Tibial artery (tissue), 4 donors: Measurements from ENCODE around the gene RANBP3.

Experiments
- DNase-seq, 2 donors: peaks; one replicate each; pipeline ENCODE4 v3.0.0-alpha.2; 2019
- H3K27ac ChIP-seq, 2 donors: fragments of 200-600 bp; sonication (generic) in 1 of 2; 1 replicate in 1 of 2; 2 replicates in 1 of 2; pipeline ENCODE4 v1.5.1; 2018 to 2019; ENCODE audit warnings: mild to moderate bottlenecking in 1 of 2
- H3K27me3 ChIP-seq, 2 donors: fragments of 200-600 bp; sonication (generic) in 1 of 2; one replicate each; pipeline versions ENCODE4 v1.5.1 to v1.6.0; 2016 to 2019
- H3K36me3 ChIP-seq, 3 donors: fragments of 200-600 bp; sonication (generic) in 2 of 3; one replicate each; pipeline ENCODE4 v1.5.1; 2016 to 2019; ENCODE audit warnings: mild to moderate bottlenecking in 2 of 3
- H3K4me1 ChIP-seq, 4 donors: fragments of 200-600 bp; sonication (generic) in 2 of 4; 1 replicate in 3 of 4; 2 replicates in 1 of 4; pipeline ENCODE4 v1.5.1; 2016 to 2019
- H3K4me3 ChIP-seq, 2 donors: fragments of 200-600 bp; sonication (generic) in 1 of 2; 1 replicate in 1 of 2; 2 replicates in 1 of 2; pipeline ENCODE4 v1.5.1; 2018 to 2019; ENCODE audit warnings: mild to moderate bottlenecking in 2 of 2
- H3K9me3 ChIP-seq, 3 donors: fragments of 200-600 bp; sonication (generic) in 1 of 3; one replicate each; pipeline ENCODE4 v1.5.1; 2016 to 2019
- CTCF ChIP-seq, 2 experiments: fragments of 200-600 bp in 1 of 2; fragments of 450-650 bp in 1 of 2; IDR thresholded peaks; one replicate each; pipeline ENCODE4 v1.5.1; 2017 to 2019; ENCODE audit warnings: antibody characterized with exemption in 2 of 2, mild to moderate bottlenecking in 1 of 2, moderate library complexity in 1 of 2
- intact Hi-C: fragments of 100-400 bp; cut with DNase I; formaldehyde crosslinking; loops from one replicate; pipeline ENCODE4 v1.15.0; 2023; ENCODE audit warnings: low total_unique reads

RANBP3 gene

GRCh38 chr19:5953030-5953589 lies 24.8 kb downstream of the RANBP3 start:
- no peaks in the 10 kb centered on the region for H3K9me3 ChIP-seq
- intact Hi-C loops: no loop called here
- peak overlapping the region; percentile 67 to 75 for H3K27ac ChIP-seq
- DNase-seq: no peak
- H3K36me3 ChIP-seq: peaks cover 0 to 10% (median 0%) of the 10 kb centered on the region in 3 donors
- no peak overlapping the region for H3K4me3 ChIP-seq
- TF ChIP-seq CTCF (IDR thresholded peaks at IDR 0.05): no peak
- peaks cover 11 to 58% (median 43%) of the 10 kb centered on the region in 4 donors for H3K4me1 ChIP-seq
- H3K27me3 ChIP-seq: no peaks in the 10 kb centered on the region

GRCh38 chr19:5952193-5953029 lies 25.5 kb downstream of the RANBP3 start:
- Histone ChIP-seq H3K36me3 (peaks cover 0 to 10% (median 0%) of the 10 kb centered on the region in 3 donors), H3K4me1 (peaks cover 11 to 58% (median 43%) of the 10 kb centered on the region in 4 donors), H3K27me3 (no peaks in the 10 kb centered on the region), H3K27ac (peak overlapping the region in 1 of 2 donors; percentile 75), H3K9me3 (no peaks in the 10 kb centered on the region), H3K4me3 (no peak overlapping the region)
- intact Hi-C loops: no loop called here
- DNase-seq: no peak
- no peak for TF ChIP-seq CTCF (IDR thresholded peaks at IDR 0.05)

GRCh38 chr19:5951338-5951861 lies 26.5 kb downstream of the RANBP3 start:
- intact Hi-C loops: no loop called here
- peak overlapping the region in 1 of 2 donors; percentile 4 for H3K27ac ChIP-seq
- no peak for DNase-seq

GRCh38 chr19:5950741-5951140 lies 27.2 kb downstream of the RANBP3 start:
- no peak for TF ChIP-seq CTCF (IDR thresholded peaks at IDR 0.05)
- intact Hi-C loops: no loop called here
- no peaks in the 10 kb centered on the region for H3K27me3 ChIP-seq
- H3K9me3 ChIP-seq: no peaks in the 10 kb centered on the region
- H3K36me3 ChIP-seq: peaks cover 0 to 10% (median 0%) of the 10 kb centered on the region in 3 donors
- H3K27ac ChIP-seq: no peak overlapping the region
- H3K4me1 ChIP-seq: peaks cover 11 to 56% (median 46%) of the 10 kb centered on the region in 4 donors
- H3K4me3 ChIP-seq: no peak overlapping the region
- no peak for DNase-seq

More at GRCh38 chr19:5951338-5951861, 26.5 kb downstream of the RANBP3 start:
- H3K4me3 ChIP-seq: no peak overlapping the region
- peaks cover 0 to 10% (median 0%) of the 10 kb centered on the region in 3 donors for H3K36me3 ChIP-seq
- no peaks in the 10 kb centered on the region for H3K9me3 ChIP-seq
- TF ChIP-seq CTCF (IDR thresholded peaks at IDR 0.05): no peak
- peaks cover 11 to 58% (median 46%) of the 10 kb centered on the region in 4 donors for H3K4me1 ChIP-seq
- no peaks in the 10 kb centered on the region for H3K27me3 ChIP-seq

- H3K4me1 ChIP-seq: peaks cover 11 to 51% (median 37%) of the 10 kb centered on the region in 4 donors
- TF ChIP-seq CTCF (IDR thresholded peaks at IDR 0.05): no peak
- intact Hi-C loops: no loop called here
- H3K9me3 ChIP-seq: no peaks in the 10 kb centered on the region
- DNase-seq: no peak
- no peak overlapping the region for H3K27ac ChIP-seq
- no peak overlapping the region for H3K4me3 ChIP-seq
- peaks cover 0 to 10% (median 0%) of the 10 kb centered on the region in 3 donors for H3K36me3 ChIP-seq
- H3K27me3 ChIP-seq: no peaks in the 10 kb centered on the region
Measured at GRCh38 chr19:5949792-5950305, 28.1 kb downstream of the RANBP3 start.
